Astrocyte of the spinal cord (primary cell): ENCODE measurements around the gene JMJD1C.

Experiments used
- DNase-seq: peaks from one replicate; pipeline ENCODE4 v3.0.0; 2011; ENCODE audit warnings: low read depth, low spot score
- H3K4me3 ChIP-seq: 2 replicates; pipeline ENCODE4 v1.5.1; 2011; ENCODE audit warnings: low read depth, mild to moderate bottlenecking, low read length, moderate library complexity
- CTCF ChIP-seq: IDR thresholded peaks from 2 replicates; pipeline ENCODE4 v1.5.1; 2012; ENCODE audit warnings: low read depth, mild to moderate bottlenecking, low read length, inconsistent platforms
- in situ Hi-C: cut with HindIII; loops from 2 replicates; pipeline ENCODE4 v1.10.0; 2017; ENCODE audit warnings: low sequenced_read_pairs

Gene JMJD1C

GRCh38 chr10:63168821-63169462 is 296.8 kb downstream of the JMJD1C start:
- no peak for DNase-seq
- in situ Hi-C loops: no loop called here
- no peak overlapping the region for H3K4me3 ChIP-seq
- TF ChIP-seq CTCF: no peak

GRCh38 chr10:63166742-63167258 is 299.0 kb downstream of the JMJD1C start:
- peak; percentile 82 for TF ChIP-seq CTCF
- DNase-seq: peak; percentile 82
- no peak overlapping the region for H3K4me3 ChIP-seq
- in situ Hi-C loops: no loop called here

GRCh38 chr10:63165249-63165648 is 300.5 kb downstream of the JMJD1C start:
- DNase-seq: no peak
- no peak for TF ChIP-seq CTCF
- H3K4me3 ChIP-seq: no peak overlapping the region
- in situ Hi-C loops: no loop called here

GRCh38 chr10:63164166-63164623 is 301.6 kb downstream of the JMJD1C start:
- in situ Hi-C loops: no loop called here
- TF ChIP-seq CTCF: no peak
- no peak for DNase-seq
- H3K4me3 ChIP-seq: no peak overlapping the region

- DNase-seq: no peak
- no peak overlapping the region for H3K4me3 ChIP-seq
- no peak for TF ChIP-seq CTCF
- in situ Hi-C loops: no loop called here
These were observed 304.2 kb downstream of the JMJD1C start for GRCh38 chr10:63161592-63161991.

- in situ Hi-C loops: no loop called here
- no peak overlapping the region for H3K4me3 ChIP-seq
- DNase-seq: peak; percentile 90
- TF ChIP-seq CTCF: peak; percentile 74
These were observed 307.7 kb downstream of the JMJD1C start for GRCh38 chr10:63157845-63158624.
